ENCODE results near the gene ITSN2.

DNA sequence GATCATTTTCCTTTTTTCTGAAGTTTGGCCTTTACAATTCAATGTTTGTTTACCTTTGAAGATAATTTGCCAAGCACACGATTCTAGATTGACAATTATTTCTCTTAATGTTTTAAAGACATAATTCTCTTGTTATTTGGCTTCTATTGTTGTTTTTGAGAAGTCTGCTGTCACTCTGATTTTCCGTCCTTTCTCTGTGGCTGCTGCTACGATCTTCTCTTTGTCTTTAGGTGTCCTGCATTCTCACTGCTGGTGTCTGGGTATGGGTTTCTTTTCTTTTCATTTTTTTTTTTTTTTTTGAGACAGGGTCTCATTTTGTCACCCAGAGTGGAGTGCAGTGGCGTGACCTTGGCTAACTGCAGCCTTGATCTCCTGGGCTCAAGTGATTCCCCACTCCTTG lies 200.6 kb downstream of the ITSN2 start:
- TF ChIP-seq, protein P1, sequence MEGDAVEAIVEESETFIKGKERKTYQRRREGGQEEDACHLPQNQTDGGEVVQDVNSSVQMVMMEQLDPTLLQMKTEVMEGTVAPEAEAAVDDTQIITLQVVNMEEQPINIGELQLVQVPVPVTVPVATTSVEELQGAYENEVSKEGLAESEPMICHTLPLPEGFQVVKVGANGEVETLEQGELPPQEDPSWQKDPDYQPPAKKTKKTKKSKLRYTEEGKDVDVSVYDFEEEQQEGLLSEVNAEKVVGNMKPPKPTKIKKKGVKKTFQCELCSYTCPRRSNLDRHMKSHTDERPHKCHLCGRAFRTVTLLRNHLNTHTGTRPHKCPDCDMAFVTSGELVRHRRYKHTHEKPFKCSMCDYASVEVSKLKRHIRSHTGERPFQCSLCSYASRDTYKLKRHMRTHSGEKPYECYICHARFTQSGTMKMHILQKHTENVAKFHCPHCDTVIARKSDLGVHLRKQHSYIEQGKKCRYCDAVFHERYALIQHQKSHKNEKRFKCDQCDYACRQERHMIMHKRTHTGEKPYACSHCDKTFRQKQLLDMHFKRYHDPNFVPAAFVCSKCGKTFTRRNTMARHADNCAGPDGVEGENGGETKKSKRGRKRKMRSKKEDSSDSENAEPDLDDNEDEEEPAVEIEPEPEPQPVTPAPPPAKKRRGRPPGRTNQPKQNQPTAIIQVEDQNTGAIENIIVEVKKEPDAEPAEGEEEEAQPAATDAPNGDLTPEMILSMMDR (IDR thresholded peaks at IDR 0.05; ENCODE audit: low read depth, low read length, missing input control) = no peak
- no peak for TF ChIP-seq YY1 (IDR thresholded peaks at IDR 0.05)
- no peak for TF ChIP-seq JUND (IDR thresholded peaks at IDR 0.05)
- TF ChIP-seq, protein P2, sequence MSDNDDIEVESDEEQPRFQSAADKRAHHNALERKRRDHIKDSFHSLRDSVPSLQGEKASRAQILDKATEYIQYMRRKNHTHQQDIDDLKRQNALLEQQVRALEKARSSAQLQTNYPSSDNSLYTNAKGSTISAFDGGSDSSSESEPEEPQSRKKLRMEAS (IDR thresholded peaks at IDR 0.05) = no peak
- no peak for TF ChIP-seq GABPA (IDR thresholded peaks at IDR 0.05 in 1 of 2, conservative IDR thresholded peaks at IDR 0.05 in 1 of 2)
- no peak for TF ChIP-seq TAF1 (conservative IDR thresholded peaks at IDR 0.05)
- TF ChIP-seq, protein P3, sequence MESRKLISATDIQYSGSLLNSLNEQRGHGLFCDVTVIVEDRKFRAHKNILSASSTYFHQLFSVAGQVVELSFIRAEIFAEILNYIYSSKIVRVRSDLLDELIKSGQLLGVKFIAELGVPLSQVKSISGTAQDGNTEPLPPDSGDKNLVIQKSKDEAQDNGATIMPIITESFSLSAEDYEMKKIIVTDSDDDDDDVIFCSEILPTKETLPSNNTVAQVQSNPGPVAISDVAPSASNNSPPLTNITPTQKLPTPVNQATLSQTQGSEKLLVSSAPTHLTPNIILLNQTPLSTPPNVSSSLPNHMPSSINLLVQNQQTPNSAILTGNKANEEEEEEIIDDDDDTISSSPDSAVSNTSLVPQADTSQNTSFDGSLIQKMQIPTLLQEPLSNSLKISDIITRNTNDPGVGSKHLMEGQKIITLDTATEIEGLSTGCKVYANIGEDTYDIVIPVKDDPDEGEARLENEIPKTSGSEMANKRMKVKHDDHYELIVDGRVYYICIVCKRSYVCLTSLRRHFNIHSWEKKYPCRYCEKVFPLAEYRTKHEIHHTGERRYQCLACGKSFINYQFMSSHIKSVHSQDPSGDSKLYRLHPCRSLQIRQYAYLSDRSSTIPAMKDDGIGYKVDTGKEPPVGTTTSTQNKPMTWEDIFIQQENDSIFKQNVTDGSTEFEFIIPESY (IDR thresholded peaks at IDR 0.05) = no peak
- no peak for TF ChIP-seq FOXA1 (IDR thresholded peaks at IDR 0.05)
- no peak for TF ChIP-seq RAD21 (IDR thresholded peaks at IDR 0.05)
